ENCODE measurements around the gene SLC47A2. TPM values are rescaled to one million over a fixed set of nuclear protein-coding genes. Genes with fewer than 3 reads are reported as not detected.
A peak's percentile ranks its signal among the peaks of the same experiment; 100 is the strongest.

Gene SLC47A2
- total and polyA plus RNA-seq, 8 donors: not detected

- 0 to 1% methylated on average over 57 to 70 of the region's 71 CpGs for WGBS, 2 donors
Observed at GRCh38 chr17:19648475-19649273, 67.7 kb downstream of the SLC47A2 start, which contains the start of gene ALDH3A2. TSS of gene ALDH3A2 (plus strand) at chr17:19648751. CDS start at chr17:19648972, 221 bp downstream.

GRCh38 chr17:19647697-19648474 lies 68.5 kb downstream of the SLC47A2 start:
- Histone ChIP-seq H3K27me3 (no peaks in the 10 kb centered on the region), H3K36me3 (no peaks in the 10 kb centered on the region), H3K4me1 (peaks cover 18 to 42% (median 33%) of the 10 kb centered on the region in 3 donors), H3K9me3 (no peaks in the 10 kb centered on the region), H3K27ac (peak overlapping the region; percentile 79 to 96 (median 88)), H3K4me3 (peak overlapping the region; percentile 43 to 93 (median 68))
- TF ChIP-seq, protein P1, sequence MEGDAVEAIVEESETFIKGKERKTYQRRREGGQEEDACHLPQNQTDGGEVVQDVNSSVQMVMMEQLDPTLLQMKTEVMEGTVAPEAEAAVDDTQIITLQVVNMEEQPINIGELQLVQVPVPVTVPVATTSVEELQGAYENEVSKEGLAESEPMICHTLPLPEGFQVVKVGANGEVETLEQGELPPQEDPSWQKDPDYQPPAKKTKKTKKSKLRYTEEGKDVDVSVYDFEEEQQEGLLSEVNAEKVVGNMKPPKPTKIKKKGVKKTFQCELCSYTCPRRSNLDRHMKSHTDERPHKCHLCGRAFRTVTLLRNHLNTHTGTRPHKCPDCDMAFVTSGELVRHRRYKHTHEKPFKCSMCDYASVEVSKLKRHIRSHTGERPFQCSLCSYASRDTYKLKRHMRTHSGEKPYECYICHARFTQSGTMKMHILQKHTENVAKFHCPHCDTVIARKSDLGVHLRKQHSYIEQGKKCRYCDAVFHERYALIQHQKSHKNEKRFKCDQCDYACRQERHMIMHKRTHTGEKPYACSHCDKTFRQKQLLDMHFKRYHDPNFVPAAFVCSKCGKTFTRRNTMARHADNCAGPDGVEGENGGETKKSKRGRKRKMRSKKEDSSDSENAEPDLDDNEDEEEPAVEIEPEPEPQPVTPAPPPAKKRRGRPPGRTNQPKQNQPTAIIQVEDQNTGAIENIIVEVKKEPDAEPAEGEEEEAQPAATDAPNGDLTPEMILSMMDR (IDR thresholded peaks at IDR 0.05): no peak
- intact Hi-C loops (cut with DNase I): no loop called here
- FAIRE-seq (no peak), ATAC-seq (peak; percentile 31 to 48 (median 36)), DNase-seq (peak; percentile 49 to 84 (median 58))
- WGBS, 2 donors: 1% methylated on average over 32 to 37 of the region's 37 CpGs

More at GRCh38 chr17:19648475-19649273, 67.7 kb downstream of the SLC47A2 start, which contains the start of gene ALDH3A2:
- peak; percentile 95 to 98 (median 96) for DNase-seq
- peak within 1 kb of the TSS; percentile 79 to 96 (median 88) for H3K27ac ChIP-seq
- intact Hi-C loops (cut with DNase I): no loop called here
- peaks cover 18 to 42% (median 33%) of the 10 kb centered on the region in 3 donors for H3K4me1 ChIP-seq
- H3K36me3 ChIP-seq: peaks cover 0 to 5% (median 0%) of the 10 kb centered on the region in 3 donors
- no peak for FAIRE-seq
- TF ChIP-seq, protein P1 (IDR thresholded peaks at IDR 0.05): no peak
- no peaks in the 10 kb centered on the region for H3K9me3 ChIP-seq
- no peaks in the 10 kb centered on the region for H3K27me3 ChIP-seq
- ATAC-seq: peak; percentile 91 to 97 (median 96)
- H3K4me3 ChIP-seq: peak within 1 kb of the TSS; percentile 43 to 93 (median 68)

DNA sequence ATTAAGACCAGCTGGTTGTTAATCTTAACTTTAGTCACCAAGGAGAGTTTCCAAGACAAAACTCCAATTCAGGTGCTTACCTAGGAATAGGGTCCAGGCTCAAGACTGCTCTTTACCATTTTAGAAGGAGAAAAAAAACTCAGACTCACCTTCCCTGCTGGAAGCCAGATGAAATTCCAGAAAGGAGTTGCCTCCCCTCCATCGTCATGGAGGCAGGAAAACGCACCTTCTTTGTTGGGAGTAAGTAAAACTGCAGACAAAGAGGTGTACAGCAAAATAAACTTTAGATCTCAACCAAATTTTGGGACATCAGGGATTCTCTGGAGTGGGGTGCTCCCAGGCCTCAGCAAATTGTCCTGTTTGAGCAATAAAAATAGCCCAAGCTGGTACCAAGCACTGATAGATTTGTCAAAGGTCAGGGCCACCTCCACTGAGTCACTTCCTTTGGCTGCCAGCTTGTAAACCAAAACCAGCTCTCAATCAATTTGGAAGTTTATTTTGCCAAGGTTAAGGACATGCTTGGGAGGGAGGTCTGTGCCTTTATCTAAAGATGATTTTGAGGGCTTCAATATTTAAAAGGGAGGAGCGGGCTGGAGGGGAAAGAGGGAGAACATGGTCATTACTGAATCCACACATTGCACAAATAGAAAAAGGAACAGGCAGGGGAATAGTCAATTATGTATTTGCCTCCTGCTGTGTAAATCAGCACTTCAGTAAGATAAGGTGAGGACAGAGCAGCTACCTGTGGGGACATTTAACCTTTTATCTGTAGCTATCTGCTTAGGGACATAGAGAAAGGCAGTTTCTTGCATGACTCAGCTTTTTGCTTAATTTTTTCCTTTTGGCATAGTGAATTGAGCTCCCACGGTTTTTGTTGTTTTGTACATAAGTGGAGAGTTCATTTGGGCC lies 69.3 kb downstream of the SLC47A2 start:
- no peaks in the 10 kb centered on the region for H3K27me3 ChIP-seq
- 32 to 38% methylated on average over 4 of the region's 4 CpGs for WGBS, 2 donors
- H3K36me3 ChIP-seq: no peaks in the 10 kb centered on the region
- peak overlapping the region; percentile 79 to 96 (median 88) for H3K27ac ChIP-seq
- peaks cover 13 to 35% (median 26%) of the 10 kb centered on the region in 3 donors for H3K4me1 ChIP-seq
- peak overlapping the region in 2 of 4 donors; percentile 59 to 76 for H3K4me3 ChIP-seq
- DNase-seq (peak in 2 of 6 donors; percentile 45 to 51), FAIRE-seq (no peak), ATAC-seq (no peak)
- TF ChIP-seq, protein P1 (IDR thresholded peaks at IDR 0.05): no peak
- no peaks in the 10 kb centered on the region for H3K9me3 ChIP-seq
- intact Hi-C loops (cut with DNase I): no loop called here

DNA sequence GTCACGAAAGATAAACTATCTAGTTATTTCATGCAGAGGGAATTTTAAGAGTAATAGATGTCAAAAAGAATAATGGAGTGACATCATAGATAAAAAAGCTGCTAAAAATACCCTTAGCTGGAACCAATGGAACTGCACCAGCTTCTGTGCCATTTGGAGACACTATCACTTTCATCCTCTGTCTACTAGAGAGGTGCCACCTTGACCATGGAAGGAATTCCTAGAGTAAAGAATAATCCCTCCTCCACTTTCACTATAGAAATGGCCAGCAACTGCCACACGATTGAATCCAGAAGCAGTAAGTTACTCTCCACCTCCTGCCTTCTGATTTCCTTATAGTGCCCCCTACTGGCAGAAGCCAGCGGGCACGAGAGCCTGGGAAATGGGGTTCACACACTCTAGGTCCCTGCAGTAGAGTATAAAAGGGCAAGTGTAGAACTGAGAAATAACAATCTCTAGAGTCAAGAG lies 70.6 kb downstream of the SLC47A2 start:
- Histone ChIP-seq H3K4me1 (peaks cover 7 to 22% (median 15%) of the 10 kb centered on the region in 3 donors), H3K9me3 (no peaks in the 10 kb centered on the region), H3K27me3 (no peaks in the 10 kb centered on the region), H3K27ac (peak overlapping the region; percentile 47 to 96 (median 86)), H3K36me3 (no peaks in the 10 kb centered on the region), H3K4me3 (no peak overlapping the region)
- TF ChIP-seq, protein P1 (IDR thresholded peaks at IDR 0.05): peak in 2 of 4 donors; percentile 25 to 28
- no peak for FAIRE-seq
- intact Hi-C loops (cut with DNase I): no loop called here
- ATAC-seq: no peak
- peak in 1 of 6 donors; percentile 21 for DNase-seq
- WGBS, 2 donors: 27% methylated on average over 4 of the region's 4 CpGs

Data from pancreas (tissue), 10 donors.